ENCODE measurements around the gene RUVBL1.
"Not testable (repeated sequence)": the region's sequence is repeated elsewhere in the genome, so short reads cannot be mapped to it uniquely, and the experiment has no call there.

Gene RUVBL1

GRCh38 chr3:128123538-128124368 is at the start of gene RUVBL1:
Gene RUVBL1, minus strand, starts transcription at chr3:128123812. Its CDS starts 88 bp downstream, at chr3:128123724.
- DNase-seq, result peak; percentile 99

DNA sequence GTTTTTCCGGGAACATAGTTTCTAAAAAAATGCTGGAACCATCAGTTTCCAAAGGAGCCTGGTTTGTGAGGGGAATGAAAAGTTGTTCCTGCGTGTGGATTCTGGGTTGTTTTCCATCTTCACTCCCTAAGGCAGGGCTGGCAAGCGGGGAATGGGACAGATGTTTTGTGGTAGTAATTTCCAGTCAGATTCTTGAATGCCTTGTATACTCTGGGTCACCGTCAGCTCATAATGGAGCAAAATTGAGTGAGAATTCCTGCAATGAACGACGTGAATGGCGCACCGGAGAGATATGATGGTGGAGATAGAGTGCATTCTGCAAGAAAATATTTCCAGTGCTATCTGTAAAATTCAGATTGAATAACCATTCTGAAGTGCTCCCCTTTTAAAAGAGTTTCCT is 49.6 kb upstream of the RUVBL1 start:
- no peak for DNase-seq

- DNase-seq, result peak; percentile 33
These were observed 47.4 kb upstream of the RUVBL1 start for GRCh38 chr3:128170866-128171516.

DNA sequence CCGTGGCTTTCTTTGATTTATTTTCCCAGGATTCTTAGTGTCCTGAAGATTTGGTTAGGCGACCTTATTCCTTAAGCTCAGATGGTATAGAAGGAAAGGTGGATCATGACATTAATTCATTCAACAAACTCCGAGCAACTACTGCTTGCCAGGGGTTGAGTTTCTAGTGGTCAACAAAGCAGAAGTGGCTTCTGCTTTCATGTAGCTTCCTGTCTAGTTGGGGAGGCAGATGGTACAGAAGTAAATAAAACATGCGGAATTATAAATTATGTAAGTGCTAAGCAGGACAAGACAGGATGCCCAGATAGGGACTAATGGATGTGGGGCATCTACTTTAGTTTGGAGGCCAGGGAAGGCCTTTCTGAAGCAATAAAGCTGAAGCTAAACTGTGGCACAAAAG is 45.2 kb upstream of the RUVBL1 start:
- DNase-seq, result no peak

GRCh38 chr3:128167973-128168674 is 44.5 kb upstream of the RUVBL1 start:
- no peak for DNase-seq

GRCh38 chr3:128167646-128167972 is 44.0 kb upstream of the RUVBL1 start:
- no peak for DNase-seq

GRCh38 chr3:128166971-128167453 is 43.4 kb upstream of the RUVBL1 start:
- DNase-seq, result no peak

DNA sequence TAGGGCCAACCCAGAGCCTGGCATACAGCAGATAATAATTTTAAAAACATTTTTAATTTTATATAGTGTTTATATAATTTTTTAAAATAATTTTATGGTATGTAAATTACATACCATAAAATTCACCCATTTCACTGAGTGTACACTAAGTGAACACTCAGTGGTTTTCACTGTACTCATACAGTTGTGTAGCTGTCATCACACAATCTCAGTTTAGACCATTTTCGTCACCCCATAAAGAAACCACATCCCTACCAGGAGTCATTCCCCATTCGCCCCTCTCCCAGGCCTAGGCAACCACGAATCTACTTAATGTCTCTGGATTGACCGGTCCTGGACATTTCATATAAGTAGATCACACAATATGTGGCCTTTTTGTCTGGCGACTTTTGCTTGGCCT is 39.8 kb upstream of the RUVBL1 start:
- no peak for DNase-seq

GRCh38 chr3:128160661-128161060 is 37.0 kb upstream of the RUVBL1 start:
- no peak for DNase-seq

DNA sequence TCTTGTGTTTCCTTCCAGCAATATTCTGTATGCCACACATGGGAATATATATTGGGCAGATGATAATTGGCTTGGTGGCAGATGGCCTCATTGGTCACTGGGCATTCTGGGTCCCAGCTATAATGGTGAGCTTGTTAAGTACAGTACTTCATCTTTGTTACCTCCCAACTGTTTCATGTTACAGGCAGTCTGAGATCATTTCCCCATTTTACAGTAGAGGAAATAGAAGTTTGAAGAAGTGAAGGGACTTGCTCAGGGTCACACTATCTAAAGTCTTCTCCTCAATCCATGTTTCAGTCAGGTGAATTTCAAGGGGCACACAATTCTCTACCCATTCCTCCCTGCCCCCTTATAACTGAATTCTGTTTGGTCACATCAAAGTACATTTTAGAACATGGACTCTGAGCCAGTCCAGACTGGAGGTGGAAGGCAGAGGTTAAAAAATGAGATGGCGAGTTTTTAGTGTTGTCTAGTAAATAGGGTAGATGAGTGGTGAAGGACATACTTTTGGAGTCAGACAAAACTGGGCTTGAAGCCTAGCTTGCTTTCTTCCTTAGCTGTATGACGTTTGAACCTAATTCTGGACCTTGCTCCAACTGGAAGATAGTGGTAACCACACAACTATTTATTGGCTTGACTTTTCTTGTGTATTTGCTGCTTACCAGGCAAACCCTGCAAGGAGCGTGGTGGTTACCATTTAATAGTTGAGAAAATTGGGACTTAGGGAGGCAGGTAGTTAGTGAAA is 32.2 kb upstream of the RUVBL1 start:
- DNase-seq, result no peak

- not testable (repeated sequence) for DNase-seq
These were observed 30.7 kb upstream of the RUVBL1 start for GRCh38 chr3:128154354-128154753.

DNA sequence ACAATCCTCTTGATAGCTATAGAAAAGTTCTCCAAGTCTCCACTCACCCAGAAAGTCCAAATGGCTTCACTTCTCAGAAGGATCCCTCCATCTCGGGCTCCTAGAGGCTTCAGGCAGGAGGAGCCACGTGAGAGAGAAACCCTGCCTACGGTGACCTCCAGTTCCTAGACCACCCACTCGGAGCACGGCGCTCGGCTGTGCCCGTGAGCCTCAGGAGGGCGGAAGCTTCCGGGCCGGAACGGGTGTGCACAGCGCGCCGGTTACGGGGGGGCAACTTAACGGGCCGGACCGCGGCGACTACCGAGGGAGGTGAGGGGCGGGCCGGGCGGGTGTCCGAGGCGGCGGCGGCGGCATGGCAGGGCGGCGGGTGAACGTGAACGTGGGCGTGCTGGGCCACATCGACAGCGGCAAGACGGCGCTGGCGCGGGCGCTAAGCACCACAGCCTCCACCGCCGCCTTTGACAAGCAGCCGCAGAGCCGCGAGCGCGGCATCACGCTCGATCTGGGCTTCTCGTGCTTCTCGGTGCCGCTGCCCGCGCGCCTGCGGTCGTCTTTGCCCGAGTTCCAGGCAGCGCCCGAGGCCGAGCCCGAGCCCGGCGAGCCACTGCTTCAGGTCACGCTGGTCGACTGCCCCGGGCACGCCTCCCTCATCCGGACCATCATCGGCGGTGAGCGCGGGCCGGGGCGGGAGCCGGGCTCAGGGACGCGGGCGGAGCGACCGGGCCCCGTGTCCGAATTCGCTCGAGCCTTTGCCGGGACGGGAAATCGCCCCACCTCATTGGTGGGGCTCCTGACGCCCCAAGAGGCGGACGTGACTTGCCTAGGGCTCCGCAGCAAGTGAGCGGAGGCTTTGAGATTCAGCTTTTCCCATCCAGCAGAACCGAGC is 29.8 kb upstream of the RUVBL1 start, which contains the start of gene EEFSEC:
TSS of gene EEFSEC (plus strand) at position 326 of the 886 bp plus-strand sequence. CDS start at position 353, 27 bp downstream.
- peak; percentile 61 for DNase-seq

DNA sequence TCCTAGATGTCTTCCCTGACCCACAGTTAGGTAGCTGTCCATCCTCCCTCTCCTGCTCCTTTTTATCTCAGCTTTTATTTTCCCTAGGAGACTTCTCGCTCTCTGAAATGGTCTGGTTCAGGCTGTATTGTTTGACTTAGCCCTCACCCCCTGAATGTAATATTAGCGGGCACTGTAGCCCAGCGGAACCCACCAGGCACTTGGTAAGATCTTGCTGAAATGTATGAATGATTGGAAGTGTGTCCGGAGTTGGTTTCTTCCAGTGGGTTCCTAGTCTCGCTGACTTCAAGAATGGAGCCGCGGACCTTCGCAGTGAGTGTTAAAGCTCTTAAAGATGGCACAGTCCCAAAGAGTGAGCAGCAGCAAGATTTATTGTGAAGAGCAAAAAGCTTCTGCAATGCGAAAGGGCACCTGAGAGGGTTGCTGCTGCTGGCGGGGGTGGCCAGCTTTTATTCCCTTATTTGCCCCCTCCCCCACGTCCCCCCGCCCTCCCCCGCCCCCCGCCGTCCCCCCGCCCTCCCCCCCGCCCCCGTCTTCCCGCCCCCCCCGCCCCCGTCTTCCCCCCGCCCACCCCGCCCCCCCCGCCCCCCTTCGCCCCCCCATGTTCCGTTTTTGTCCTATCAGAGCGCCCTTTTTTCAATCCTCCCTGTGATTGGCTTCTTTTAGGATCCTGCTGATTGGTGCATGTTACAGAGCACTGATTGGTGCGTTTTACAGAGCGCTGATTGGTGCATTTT is 29.0 kb upstream of the RUVBL1 start:
- DNase-seq, result no peak

- DNase-seq, result no peak
These were observed 28.2 kb upstream of the RUVBL1 start for GRCh38 chr3:128151758-128152274.

GRCh38 chr3:128149650-128150049 is 26.0 kb upstream of the RUVBL1 start:
- DNase-seq, result no peak

DNA sequence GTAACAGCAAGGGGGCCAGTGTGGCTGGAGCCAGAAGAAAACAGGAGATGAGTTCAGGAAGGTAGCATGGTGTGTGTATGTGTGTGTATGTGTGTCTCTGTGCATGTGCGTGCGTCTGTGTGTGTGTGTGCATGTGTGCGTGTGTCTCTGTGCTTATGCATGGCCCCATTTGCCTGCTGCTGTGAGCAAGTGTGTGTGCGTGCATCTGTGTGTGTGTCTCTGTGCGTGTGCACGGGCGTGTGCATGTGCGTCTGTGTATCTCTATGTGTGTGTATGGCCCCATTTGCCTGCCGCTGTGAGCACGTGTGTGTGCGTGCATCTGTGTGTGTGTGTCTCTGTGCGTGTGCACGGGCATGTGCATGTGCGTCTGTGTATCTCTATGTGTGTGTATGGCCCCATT is 22.6 kb upstream of the RUVBL1 start:
- no peak for DNase-seq

GRCh38 chr3:128145279-128145678 is 21.7 kb upstream of the RUVBL1 start:
- no peak for DNase-seq

DNA sequence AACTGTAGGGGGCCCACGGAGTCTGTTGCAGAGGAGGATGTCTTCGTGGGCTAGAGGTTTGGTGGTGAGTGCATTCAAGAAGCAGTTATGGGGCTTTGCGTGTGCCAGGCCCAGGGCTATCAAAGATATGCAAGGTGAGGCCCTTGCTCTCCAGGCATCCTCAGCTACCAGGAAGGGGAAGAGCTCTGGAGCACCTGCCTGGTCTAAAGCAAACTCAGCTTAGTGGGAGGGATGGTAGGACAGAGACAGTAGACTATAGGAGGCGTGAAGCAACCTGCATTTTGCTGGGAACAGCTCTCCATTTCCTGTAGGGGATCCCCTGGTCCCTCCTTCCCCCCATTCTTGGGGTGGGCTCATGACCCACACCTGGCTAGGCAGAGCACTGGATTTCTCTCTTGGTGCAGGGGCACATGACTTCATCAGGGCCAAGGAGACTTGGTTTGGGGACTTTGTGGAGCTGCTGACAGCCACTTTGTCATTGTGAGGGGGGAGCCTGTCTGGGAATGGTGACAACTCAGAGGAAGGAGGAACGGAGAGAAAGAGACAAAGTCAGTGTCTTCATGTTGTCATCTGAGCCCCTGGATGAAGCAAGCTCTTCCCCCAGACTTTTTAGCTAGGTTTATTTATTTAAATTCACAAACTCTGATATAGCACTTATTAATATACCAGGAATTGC is 21.0 kb upstream of the RUVBL1 start:
- no peak for DNase-seq

- no peak for DNase-seq
These were observed 19.9 kb upstream of the RUVBL1 start for GRCh38 chr3:128143496-128143895.

DNA sequence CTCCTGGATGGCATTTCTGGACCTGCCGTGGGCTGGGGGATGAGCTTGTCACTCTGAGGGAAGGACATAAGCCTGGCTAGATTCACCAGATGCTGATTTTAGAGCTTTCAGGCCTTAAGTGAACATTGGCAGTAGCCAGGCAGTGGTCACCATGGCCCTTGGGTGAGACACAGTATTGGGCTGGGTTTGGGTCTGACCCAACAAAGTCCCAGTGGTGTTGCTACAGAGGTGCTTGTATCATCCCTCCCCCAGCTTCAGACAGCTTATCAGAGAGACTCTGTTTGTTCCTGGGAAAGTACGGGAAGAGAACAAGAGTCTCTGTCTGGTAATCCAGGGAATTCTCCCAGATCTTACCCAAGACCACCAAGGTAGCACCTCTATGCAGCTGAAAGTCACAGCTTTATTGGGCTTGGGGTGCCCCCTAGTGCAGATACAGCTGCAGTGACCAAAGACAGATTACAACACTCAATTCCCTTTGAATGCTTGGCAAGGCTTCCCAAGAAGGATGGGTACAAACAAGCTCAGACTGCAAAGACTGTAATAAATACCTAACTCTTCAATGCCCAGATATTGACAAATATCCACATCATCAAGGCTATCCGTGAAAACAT is 9.8 kb upstream of the RUVBL1 start:
- DNase-seq, result peak; percentile 16

Data from NCI-H446 treated with DMSO at 0.1 percent for 48 hours (cell line).